ENCODE measurements around the gene WDR5. TPM values are rescaled to one million over a fixed set of nuclear protein-coding genes. Genes with fewer than 3 reads are reported as not detected.

WDR5 gene
- total RNA-seq, 1 experiment from 2014 or later, result 51.7 TPM

GRCh38 chr9:134178394-134178767 is 42.5 kb downstream of the WDR5 start:
- intact Hi-C loops (cut with micrococcal nuclease; ENCODE audit: unreplicated experiment), result no loop called here
- ChIA-PET CTCF (no interaction called here), POLR2A (no interaction called here)
- no peak overlapping the region for H3K4me3 Mint-ChIP-seq (ENCODE audit: unreplicated experiment)
- peaks cover 13% of the 10 kb centered on the region for H3K4me1 Mint-ChIP-seq (ENCODE audit: low read depth, unreplicated experiment)
- Histone ChIP-seq H3K27me3 (replicated peaks; ENCODE audit: control insufficient read depth, insufficient read depth, low read length) (no peaks in the 10 kb centered on the region), H3K4me1 (no peaks in the 10 kb centered on the region), H3K36me3 (ENCODE audit: control insufficient read depth, insufficient read depth, low read length) (no peaks in the 10 kb centered on the region), H3K9me3 (no peaks in the 10 kb centered on the region), H3K4me3 (ENCODE audit: low read depth, low read length) (no peak overlapping the region)
- H3K9me3 Mint-ChIP-seq (ENCODE audit: unreplicated experiment), result peaks cover 15% of the 10 kb centered on the region
- DNase-seq, result no peak
- BruUV-seq (replicated peaks), result no TSS peak
- H3K27ac Mint-ChIP-seq (ENCODE audit: unreplicated experiment), result no peak overlapping the region
- H3K36me3 Mint-ChIP-seq (ENCODE audit: insufficient read depth, unreplicated experiment), result peaks cover 13% of the 10 kb centered on the region
- no peak for TF ChIP-seq CTCF (IDR thresholded peaks at IDR 0.05; ENCODE audit: insufficient read depth in 1 of 2, low read depth in 1 of 2, low read length in 1 of 2, severe bottlenecking in 1 of 2, unreplicated experiment in 1 of 2)
- peaks cover 11% of the 10 kb centered on the region for H3K27me3 Mint-ChIP-seq (ENCODE audit: insufficient read depth, unreplicated experiment)

GRCh38 chr9:134178768-134179551 is 43.1 kb downstream of the WDR5 start:
- BruUV-seq (replicated peaks), result no TSS peak
- Mint-ChIP-seq H3K9me3 (ENCODE audit: unreplicated experiment) (peaks cover 15% of the 10 kb centered on the region), H3K4me1 (ENCODE audit: low read depth, unreplicated experiment) (peaks cover 13% of the 10 kb centered on the region), H3K27me3 (ENCODE audit: insufficient read depth, unreplicated experiment) (peaks cover 11% of the 10 kb centered on the region), H3K4me3 (ENCODE audit: unreplicated experiment) (no peak overlapping the region), H3K27ac (ENCODE audit: unreplicated experiment) (no peak overlapping the region), H3K36me3 (ENCODE audit: insufficient read depth, unreplicated experiment) (peaks cover 13% of the 10 kb centered on the region)
- ChIA-PET POLR2A (no interaction called here), CTCF (no interaction called here)
- Histone ChIP-seq H3K27me3 (replicated peaks; ENCODE audit: control insufficient read depth, insufficient read depth, low read length) (no peaks in the 10 kb centered on the region), H3K9me3 (no peaks in the 10 kb centered on the region), H3K4me3 (ENCODE audit: low read depth, low read length) (no peak overlapping the region), H3K36me3 (ENCODE audit: control insufficient read depth, insufficient read depth, low read length) (no peaks in the 10 kb centered on the region), H3K4me1 (no peaks in the 10 kb centered on the region)
- DNase-seq, result peak in 1 of 2 experiments; percentile 25
- TF ChIP-seq CTCF (IDR thresholded peaks at IDR 0.05; ENCODE audit: insufficient read depth in 1 of 2, low read depth in 1 of 2, low read length in 1 of 2, severe bottlenecking in 1 of 2, unreplicated experiment in 1 of 2), result no peak
- intact Hi-C loops (cut with micrococcal nuclease; ENCODE audit: unreplicated experiment), result no loop called here

DNA sequence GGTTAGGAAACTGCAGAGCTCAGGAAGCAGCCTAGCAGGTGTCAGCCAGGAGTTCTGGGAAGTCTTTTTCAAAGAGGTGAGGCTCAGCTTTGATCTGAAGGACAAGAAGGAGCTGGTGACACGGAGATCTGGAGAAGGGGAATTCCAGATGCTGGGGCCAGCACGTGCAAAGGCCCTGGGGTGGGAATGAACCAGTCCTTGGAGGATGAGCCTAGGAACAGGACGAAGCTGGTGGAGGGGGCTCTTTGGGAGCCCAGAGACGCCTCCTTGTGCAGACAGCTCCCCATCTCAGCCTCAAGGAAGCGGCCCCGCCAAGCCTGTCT is 43.7 kb downstream of the WDR5 start:
- H3K27ac Mint-ChIP-seq (ENCODE audit: unreplicated experiment), result no peak overlapping the region
- Histone ChIP-seq H3K9me3 (no peaks in the 10 kb centered on the region), H3K4me1 (no peaks in the 10 kb centered on the region), H3K36me3 (ENCODE audit: control insufficient read depth, insufficient read depth, low read length) (no peaks in the 10 kb centered on the region), H3K4me3 (ENCODE audit: low read depth, low read length) (no peak overlapping the region), H3K27me3 (replicated peaks; ENCODE audit: control insufficient read depth, insufficient read depth, low read length) (no peaks in the 10 kb centered on the region)
- peaks cover 13% of the 10 kb centered on the region for H3K4me1 Mint-ChIP-seq (ENCODE audit: low read depth, unreplicated experiment)
- peaks cover 13% of the 10 kb centered on the region for H3K36me3 Mint-ChIP-seq (ENCODE audit: insufficient read depth, unreplicated experiment)
- no peak for TF ChIP-seq CTCF (IDR thresholded peaks at IDR 0.05; ENCODE audit: insufficient read depth in 1 of 2, low read depth in 1 of 2, low read length in 1 of 2, severe bottlenecking in 1 of 2, unreplicated experiment in 1 of 2)
- no peak overlapping the region for H3K4me3 Mint-ChIP-seq (ENCODE audit: unreplicated experiment)
- intact Hi-C loops (cut with micrococcal nuclease; ENCODE audit: unreplicated experiment), result no loop called here
- BruUV-seq (replicated peaks), result no TSS peak
- peak in 1 of 2 experiments; percentile 19 for DNase-seq
- ChIA-PET POLR2A (no interaction called here), CTCF (no interaction called here)
- peaks cover 15% of the 10 kb centered on the region for H3K9me3 Mint-ChIP-seq (ENCODE audit: unreplicated experiment)
- peaks cover 11% of the 10 kb centered on the region for H3K27me3 Mint-ChIP-seq (ENCODE audit: insufficient read depth, unreplicated experiment)

Measured in Caco-2 (cell line).